HG02884 (cell line): ENCODE data around the gene GLIS2.

Experiments used
- ATAC-seq: cut with Tn5 transposase; IDR thresholded peaks from one replicate; pipeline ENCODE4 v1.9.1; 2021; ENCODE audit warnings: mild to moderate bottlenecking, moderate library complexity; ENCODE audit not compliant: unreplicated experiment

Gene GLIS2

DNA sequence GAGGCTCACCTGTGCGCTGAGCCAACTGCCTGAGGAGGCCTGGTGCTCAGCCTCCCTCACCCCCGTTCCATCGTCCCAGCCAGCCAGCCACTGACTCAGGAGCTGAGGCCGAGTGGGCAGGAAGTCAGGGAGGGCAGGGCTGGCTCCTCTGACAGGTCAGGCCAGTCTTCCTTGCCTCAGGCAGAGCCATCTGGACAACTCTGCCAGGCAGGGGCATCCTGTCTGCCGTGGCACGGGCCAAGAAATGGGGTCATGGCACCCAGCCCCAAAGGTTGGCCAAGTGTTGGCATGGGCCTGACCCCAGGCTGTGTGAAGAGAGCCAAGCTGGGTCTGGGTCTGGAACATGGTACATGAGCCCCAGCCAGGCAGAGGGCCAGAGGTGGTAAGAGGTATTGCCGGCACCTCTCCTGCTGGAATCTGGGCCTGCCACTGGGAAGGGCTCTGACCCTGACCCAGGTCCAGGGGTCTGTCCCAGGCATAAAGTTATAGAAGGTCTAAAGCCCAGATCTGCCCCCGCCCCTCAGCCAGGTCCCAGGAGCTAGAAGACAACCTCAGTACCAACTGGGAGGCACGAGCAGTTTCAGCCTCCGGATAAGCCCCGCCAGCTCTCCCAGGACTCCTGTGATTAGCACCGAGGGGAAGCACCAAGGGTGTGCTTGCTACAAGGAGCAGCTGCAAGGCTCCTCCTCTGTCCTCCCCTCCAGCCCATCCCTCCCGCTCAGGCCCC, 53.3 kb downstream of the GLIS2 start:
- ATAC-seq: no peak

DNA sequence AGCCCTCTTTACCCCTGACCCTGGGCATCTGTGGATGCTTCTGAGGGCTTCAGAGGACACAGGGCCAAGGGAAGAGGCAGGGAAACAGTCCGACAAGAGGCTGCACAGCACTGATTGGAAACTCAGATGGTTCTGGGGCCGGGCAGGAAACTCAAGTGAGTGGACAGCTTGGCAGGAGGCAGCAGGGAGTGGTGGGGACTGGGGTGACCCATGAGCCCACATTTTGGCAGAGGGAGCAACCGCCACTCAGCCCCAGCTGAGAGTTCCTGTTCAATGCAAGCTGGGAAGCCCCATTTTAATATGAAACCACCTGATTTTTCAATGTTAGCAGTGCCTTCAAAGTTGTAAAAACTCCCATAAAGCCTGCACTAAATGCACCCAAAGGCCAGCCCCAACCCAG, 54.3 kb downstream of the GLIS2 start:
- ATAC-seq: no peak

DNA sequence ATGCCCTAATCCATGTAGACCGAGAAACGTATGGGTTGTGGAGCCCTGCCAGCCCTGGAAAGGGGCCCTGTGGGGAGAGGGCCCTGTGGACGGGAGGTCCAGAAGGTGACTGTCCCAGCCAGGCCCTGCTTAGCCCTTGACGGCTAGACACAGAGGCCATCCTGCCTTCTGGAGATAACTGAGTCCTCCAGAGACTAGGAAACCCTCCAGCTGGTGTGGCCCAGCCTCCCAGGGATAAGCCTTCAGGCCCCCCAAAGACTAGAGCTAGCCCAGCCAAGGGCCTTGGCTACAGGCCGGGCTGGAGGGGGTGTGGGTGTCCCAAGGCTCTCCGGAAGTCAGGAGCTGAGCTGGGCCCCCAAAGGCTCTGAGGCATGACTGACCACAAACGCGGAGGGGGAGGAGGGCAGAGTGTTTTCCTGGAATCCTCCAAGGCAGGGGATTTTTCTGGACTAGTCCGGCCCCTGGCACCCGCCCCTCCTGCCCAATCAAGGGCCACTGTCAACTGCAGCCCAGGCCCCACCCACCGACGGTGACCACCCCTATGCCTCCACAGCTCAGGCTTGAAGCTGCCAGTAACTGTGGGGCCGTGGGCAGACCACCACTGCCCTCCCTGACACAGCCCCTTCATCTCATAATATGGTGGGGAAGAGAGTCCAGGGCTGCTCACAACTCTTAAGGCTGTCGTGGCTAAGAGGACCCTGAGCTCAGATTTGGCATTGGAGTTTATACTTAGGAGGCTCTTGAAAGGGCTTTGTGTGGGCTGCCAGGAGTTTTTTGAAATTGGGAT, 54.9 kb downstream of the GLIS2 start:
- no peak for ATAC-seq

DNA sequence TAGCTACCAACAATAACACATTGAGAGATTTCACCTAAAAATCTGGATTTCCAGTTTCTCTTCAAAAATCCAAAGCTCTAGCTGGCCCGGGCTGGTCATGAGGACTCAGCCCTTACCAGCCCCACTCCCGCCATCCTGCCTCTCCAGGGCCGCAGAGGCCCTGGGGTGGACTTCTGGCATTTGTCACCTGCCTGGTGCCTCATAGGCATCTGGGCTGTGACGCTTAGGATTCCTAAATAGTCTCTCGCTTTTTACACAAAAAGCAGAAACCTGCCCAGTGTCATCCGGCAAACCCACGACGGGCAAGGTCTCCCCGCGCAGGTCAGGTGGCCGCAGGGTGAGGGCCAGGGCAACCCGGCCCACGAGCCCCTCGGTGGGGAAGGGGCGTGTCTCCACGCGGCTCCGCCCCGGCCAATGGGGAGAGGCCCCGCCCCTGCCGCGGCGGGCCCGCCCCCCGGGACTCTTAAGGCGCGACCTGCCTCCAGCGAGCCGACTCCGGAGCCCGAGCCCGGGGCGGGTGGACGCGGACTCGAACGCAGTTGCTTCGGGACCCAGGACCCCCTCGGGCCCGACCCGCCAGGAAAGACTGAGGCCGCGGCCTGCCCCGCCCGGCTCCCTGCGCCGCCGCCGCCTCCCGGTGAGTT, 55.6 kb downstream of the GLIS2 start, which contains the start of gene VASN:
Gene VASN, plus strand, starts transcription at position 492 of the 644 bp plus-strand sequence. CDS start 9,030 bp downstream, outside the sequence.
- no peak for ATAC-seq

DNA sequence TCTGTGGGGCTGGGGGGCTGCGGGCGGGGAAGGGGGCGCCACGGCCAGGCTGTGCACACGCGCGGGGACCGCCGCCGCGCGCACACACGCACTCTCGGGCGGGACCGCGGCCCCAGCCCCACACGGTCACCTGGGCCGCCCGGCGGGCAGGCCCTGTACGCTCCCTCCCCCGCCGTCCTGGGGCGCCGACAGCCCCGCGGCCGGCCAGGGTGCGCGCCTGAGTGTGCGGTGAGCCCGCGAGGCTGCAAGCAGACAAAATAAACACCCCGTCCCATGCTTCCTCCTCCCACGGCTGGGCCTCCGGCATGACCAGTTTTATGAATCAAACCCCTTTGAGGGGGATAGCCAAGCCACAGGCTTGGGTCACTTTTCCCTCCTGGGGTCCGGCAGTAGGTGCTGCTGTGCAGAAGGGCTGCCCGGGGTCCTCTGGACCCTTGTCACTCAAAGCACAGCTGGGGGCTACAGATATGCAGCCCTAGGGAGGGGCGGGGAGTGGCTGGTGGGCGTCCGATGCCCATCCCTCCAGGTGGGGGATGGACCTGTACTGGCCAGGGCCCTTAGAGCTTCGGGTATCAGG, 56.2 kb downstream of the GLIS2 start:
- no peak for ATAC-seq

DNA sequence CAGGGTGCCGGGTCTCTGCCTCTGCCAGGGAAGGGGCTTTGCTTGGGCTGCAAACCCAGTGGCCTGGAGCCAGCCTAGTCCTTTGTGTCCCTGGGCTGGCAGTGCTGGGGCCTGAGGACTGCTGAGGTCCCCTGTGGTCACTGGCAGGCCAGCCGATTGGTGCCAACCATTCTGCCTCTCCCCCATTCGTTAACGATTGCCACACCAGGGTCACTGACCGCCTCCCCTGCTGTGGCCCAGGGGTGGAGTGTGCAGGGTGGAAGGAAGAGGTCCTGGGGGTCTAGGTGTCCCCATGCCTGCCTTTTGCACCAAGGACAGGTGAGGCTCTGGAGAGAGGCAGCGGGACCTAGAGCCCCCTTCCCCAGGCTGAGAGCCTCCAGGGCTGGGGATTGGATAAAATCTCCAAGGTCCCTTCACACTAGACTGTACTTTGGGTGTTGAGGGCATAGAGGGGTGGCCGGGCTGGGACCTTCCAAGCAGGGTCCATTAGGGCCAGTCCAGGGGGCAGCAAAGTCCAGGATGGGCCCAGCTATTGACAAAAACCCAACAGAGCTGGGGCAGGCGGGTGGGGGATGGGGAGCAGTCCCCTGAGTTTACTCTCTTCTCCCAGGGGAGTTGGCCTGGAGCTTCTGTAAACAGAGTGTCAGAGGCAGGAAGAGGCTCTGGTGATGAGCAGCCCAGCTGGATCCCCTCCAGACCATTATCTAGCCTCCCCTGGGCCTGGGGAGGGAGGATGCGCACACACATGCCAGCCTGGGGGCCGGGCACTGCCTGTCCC, 56.9 kb downstream of the GLIS2 start:
- no peak for ATAC-seq

DNA sequence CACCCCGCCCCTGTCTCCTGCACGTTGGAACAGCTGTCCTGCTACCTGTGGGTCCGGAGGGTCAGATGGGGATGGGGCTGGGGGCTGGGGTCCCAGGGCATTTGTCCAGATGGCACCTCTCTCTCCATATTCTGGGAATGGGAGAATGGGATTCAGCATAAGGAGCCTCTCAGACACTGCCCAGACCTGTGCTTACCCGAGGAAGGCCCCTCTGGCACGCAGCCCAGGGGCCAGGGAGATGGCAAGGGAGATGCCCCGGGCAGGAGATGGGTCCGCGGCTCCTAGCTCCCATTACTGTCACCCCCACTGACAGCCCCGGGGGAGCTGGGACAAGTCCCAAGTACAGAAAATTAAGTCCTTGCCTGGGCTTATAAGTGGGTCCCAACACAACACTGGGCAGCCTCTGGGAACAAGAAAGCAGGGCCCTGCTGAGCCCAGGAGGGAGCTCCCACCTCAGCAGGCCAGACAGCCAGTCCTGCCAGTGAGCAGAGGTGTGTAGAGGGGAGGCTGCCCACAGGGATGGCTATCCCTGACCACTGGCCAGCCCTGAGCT, 57.6 kb downstream of the GLIS2 start:
- no peak for ATAC-seq

DNA sequence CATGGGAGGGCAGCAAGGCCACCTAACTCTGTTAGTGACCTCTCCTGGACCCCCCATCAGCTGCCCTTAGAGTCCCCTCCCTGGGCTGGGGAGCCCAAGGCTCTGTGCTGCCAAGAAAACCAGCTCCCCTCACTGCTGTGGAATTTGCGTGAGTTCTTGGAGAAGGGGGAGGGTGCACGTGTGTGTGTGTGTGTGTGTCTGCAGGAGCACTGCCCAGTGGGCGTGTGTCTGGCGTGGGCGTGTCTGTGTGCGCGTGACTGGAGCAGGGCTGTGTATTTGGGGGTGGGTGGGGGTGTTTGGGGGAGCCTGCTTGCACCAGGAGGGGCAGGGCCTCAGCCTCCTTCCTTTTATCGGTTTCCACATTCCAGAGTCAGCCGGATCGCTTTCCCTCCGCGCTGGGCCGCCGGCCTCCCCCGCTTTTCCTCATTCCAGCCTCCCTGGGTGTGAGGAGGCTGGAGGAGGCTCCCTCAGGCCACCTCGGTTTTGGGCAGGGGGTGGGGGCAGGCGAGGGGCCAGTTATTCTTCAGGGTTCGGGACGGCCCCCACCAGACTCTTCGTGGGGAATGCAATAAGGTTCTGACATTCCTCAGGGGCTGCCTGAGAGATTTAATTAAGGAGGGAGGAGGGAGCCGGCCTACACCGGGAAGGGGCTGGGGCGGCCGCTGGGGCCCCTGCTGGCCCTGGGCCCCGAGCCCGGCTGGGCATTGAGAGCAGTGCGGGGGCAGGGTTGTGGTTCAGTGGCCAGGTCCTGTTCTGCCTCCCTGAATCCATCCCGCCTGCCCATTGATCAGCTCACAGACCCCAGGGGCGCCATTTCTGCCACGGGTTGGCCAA, 58.3 kb downstream of the GLIS2 start:
- ATAC-seq: no peak

DNA sequence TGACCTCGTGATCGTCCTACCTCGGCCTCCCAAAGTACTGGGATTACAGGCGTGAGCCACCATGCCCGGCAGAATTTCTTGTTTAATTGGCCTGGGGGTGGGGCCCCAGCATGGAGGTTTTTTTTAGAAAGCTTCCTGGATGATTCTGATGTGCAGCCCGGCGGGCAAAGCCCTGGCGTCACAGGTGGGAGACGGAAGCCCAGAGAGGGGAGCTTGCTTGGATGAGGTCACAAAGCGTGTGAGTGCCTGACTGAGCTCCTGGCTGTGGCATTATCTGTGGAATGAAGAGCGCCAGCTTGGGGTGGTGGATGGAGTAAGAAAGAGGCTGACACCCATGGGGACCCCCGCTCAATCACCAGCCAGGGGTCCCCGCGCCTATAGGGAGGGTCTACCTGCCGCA, 59.9 kb downstream of the GLIS2 start:
- no peak for ATAC-seq

DNA sequence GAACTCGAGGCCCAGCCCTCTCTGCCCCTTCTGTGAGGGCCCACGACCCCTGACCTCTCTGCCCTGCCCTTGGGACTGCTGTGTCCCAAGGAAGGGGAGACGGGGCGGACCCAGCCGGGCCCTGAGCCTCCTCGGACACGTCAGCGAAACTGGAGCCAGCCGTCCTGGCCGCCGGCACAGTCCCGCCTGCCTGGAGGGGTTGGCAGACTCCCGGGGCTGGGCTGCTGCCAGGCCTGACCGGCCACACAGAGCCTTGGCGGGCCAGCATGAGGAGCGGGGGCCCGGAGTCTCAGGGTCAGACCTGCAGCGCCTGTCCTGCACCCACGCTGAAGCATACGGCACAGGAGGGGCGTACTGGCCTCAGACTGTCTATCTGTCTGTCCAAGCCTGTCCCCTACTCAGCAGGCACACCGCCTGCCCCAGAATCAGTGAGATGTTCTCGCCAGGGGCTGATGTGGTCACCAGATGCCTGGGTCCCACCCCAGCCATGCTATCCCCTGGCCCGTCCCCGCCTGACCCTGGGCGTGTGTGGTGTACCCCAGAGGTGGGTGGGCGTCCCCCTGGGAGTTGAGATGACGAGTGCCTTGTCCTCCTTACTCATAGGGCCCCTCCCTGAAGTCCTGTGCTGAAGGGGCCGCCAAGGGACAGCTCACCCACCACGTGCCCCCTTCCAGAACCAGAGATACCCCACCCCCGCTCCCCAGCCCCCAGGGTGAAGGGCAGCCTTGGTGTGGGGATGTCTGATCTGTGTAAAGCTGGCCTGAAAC, 60.4 kb downstream of the GLIS2 start:
- no peak for ATAC-seq

DNA sequence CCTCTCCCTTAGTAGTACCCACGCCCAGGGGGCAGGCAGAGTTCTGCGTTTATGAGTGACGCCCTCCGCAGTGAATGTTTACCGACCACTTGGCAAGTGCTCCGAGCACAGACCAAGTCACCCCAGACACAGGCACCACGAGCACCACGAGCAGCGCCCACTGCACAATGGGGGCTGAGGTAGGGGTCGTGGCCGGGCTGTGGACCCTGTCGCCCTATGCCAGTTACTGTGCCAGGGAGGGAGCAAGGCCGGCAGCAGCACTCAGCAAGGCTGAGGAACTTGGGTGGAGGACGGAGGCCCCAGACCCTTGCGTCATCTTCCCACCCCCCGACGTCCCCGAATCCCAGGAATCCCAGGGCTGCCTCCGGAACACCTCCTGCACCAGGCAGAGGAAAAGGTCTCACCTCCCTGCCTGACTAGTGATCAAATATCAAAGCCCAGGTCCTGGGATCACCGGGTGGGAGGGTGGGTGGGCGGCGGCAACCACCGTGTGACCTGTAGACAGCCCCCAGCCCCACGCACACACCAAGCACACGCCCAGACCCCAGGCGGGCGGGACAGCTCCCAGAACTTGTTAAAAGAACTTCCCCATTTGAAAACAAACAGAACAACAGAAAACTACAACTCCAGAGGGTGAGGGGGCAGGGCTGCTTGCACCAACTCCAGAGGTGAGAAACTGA, 61.2 kb downstream of the GLIS2 start:
- no peak for ATAC-seq

DNA sequence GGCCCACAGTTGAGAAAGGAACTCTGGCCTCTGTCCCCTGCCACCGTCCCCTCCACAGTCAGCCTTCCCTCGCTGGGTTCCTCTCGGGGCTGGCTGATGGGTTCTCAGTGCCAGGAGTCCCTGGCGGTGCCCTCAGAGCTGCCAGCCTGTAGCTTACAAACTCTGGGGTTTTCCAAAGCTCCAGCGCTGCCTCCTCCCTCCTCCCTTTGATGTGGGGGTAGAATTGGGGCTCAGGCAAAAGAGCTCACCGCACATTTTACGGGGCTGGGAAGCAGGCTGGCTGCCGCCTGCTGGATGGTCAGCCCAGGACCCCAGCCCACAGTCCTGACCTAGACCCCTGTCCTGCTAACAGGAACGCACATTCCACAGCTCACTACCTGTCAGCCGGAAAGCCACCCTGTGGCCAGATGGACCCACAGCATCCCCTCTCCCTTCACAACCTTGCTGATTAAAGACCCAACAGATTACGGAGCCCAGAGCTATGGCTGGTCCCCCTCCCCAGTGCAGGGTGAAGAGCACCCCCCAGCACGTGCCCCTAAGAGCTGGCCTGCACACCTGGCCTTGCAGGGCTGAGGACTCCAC, 61.8 kb downstream of the GLIS2 start:
- ATAC-seq: no peak

DNA sequence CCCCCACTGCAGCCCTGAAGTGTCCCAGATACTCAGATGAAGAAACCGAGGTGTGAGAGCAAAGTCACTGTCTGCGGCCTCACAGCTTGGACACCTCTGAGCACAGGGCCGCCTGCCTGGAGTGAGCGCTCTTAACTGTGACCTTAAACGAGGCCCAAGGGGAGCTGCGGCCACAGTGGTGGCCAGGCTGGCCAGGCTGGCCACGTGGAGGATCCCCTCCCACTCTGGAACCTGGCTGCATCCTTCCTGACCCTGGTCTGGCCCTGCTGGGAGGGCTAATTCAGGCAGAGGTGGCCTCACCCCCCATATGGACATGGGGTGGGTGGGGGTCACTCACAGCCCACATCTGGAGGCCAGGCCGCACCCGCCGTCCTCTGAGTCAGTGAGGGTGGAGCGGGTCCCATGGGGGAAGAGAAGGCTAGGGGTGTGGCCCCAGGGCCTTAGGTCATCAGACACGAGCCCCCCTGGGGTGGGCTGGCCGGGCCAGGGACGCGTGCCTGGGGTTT, 62.3 kb downstream of the GLIS2 start:
- ATAC-seq: no peak

DNA sequence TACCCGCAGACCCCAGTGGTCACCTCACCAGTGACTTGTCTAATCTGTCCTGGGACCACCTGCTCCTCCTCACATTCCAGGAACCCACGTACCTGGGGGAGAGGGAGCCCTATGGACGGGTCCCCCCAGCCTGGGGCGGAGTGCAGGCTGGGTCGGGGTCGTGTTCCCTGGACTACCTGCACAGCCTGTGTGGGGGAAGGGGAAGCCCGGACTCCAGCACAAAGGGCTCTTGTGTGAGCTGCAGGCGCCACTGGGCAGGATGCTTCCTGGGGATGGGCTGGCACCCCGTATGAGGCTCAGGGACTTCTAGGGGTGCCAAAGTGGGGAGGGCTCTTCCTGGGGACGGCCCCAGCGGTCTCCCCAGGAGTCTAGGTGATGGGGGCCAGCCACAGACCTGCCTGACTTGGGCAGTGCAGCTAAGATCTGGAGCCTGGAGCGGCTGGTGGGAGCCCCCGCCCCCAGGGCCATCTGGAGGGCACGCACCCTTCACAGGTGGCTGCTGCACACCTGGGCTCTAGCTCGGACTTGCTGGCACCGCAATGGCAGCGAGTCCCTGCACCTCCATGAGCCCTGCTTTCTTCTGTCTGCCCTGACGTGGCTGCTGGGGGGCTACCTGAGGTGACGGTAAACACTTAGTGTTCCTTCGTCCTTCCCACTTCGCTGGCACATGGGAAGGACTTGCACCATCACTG, 63.3 kb downstream of the GLIS2 start:
- no peak for ATAC-seq

DNA sequence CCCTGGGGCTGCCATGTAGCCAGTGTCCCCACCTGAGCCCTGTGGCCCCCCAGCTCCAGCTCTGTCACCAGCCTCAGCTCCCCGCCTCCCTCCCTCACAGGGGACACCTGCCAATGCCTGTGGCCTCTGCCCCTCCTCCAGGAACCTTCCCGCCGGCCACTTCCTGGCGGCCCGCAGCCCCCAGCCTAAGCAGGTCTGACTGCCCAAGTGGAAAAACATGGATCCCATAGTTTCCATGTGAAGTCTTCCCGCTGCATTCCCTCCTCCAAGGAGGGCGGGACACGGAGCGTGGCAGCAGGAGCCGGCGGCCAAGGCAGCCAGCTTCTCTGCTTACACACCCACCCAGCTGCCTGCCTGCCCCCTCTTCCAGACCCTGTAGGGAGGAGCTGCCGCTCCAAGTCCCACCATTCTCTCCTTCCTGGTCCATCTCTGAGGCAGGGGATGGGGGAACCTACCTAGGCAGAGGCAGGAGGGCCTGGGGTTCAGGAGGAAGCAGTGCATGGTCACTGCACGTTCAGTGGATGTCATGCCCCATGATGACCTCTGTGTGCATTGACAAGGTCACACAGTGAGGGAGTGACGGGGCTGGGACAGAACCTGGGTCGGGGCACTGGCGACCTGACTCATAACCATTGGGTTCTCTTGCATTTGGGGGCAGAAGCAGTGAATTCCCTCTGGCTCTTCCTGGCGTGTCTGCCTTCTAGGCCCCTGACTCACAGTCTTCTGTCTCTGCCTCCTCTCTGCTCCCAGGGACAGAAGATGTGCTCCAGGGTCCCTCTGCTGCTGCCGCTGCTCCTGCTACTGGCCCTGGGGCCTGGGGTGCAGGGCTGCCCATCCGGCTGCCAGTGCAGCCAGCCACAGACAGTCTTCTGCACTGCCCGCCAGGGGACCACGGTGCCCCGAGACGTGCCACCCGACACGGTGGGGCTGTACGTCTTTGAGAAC, 64.5 kb downstream of the GLIS2 start:
- no peak for ATAC-seq
